Hepatocyte (in vitro differentiated cells): Measurements from ENCODE around the gene ZBTB7C. TPM values are rescaled to one million over a fixed set of nuclear protein-coding genes. Genes with fewer than 3 reads are reported as not detected.

Experiments
- DNase-seq: peaks from one replicate; pipeline ENCODE4 v3.0.0-alpha.2; 2016; ENCODE audit warnings: low spot score
- H2AFZ ChIP-seq: fragments of 200-600 bp; sonication (generic); 2 replicates; pipeline ENCODE4 v1.6.0; 2016; ENCODE audit warnings: antibody characterized with exemption, mild to moderate bottlenecking
- H3K27ac ChIP-seq: fragments of 200-600 bp; sonication (generic); 2 replicates; pipeline ENCODE4 v1.5.1; 2016; ENCODE audit warnings: mild to moderate bottlenecking
- H3K27me3 ChIP-seq: fragments of 200-600 bp; sonication (generic); 2 replicates; pipeline ENCODE4 v1.6.1; 2016
- H3K36me3 ChIP-seq: fragments of 200-600 bp; sonication (generic); replicated peaks from 2 replicates; pipeline ENCODE4 v1.5.1; 2016; ENCODE audit warnings: low read depth; ENCODE audit not compliant: insufficient read depth
- H3K4me1 ChIP-seq: fragments of 200-600 bp; sonication (generic); 2 replicates; pipeline ENCODE4 v1.5.1; 2016; ENCODE audit warnings: mild to moderate bottlenecking, moderate library complexity; ENCODE audit not compliant: insufficient read depth
- H3K4me2 ChIP-seq: fragments of 200-600 bp; sonication (generic); 2 replicates; pipeline ENCODE4 v1.6.0; 2016
- H3K4me3 ChIP-seq: fragments of 200-600 bp; sonication (generic); 2 replicates; pipeline ENCODE4 v1.5.1; 2016; ENCODE audit warnings: mild to moderate bottlenecking
- H3K79me2 ChIP-seq: fragments of 200-600 bp; sonication (generic); 2 replicates; pipeline ENCODE4 v1.6.0; 2017; ENCODE audit warnings: mild to moderate bottlenecking
- H3K9me2 ChIP-seq: fragments of 200-600 bp; sonication (generic); replicated peaks from 2 replicates; pipeline ENCODE4 v1.6.0; 2017; ENCODE audit warnings: mild to moderate bottlenecking; ENCODE audit not compliant: insufficient read depth
- H3K9me3 ChIP-seq: fragments of 200-600 bp; sonication (generic); 2 replicates; pipeline ENCODE4 v1.5.1; 2016; ENCODE audit warnings: low read depth, mild to moderate bottlenecking
- H4K20me1 ChIP-seq: fragments of 200-600 bp; sonication (generic); 2 replicates; pipeline ENCODE4 v1.6.0; 2016; ENCODE audit warnings: mild to moderate bottlenecking; ENCODE audit not compliant: insufficient read depth, poor library complexity, severe bottlenecking
- EZH2 ChIP-seq: fragments of 200-600 bp; sonication (generic); IDR thresholded peaks from 2 replicates; pipeline ENCODE4 v1.6.1; 2016; ENCODE audit warnings: antibody characterized with exemption, mild to moderate bottlenecking, borderline replicate concordance
- EZH2phosphoT487 ChIP-seq: fragments of 200-600 bp; sonication (generic); IDR thresholded peaks from one replicate; pipeline ENCODE4 v1.6.1; 2018; ENCODE audit warnings: antibody characterized with exemption, mild to moderate bottlenecking, low read depth, moderate library complexity; ENCODE audit not compliant: unreplicated experiment, severe bottlenecking
- WGBS: methylation state at CpG from one replicate; pipeline ENCODE4 v1.1.6; 2016; ENCODE audit warnings: low lambda C conversion rate; ENCODE audit errors: missing lambda C conversion rate; 5-methylcytosine and 5-hydroxymethylcytosine counted together
- polyA plus RNA-seq: library from polyadenylated mRNA; unstranded; fragments of >200 nt; fragmentation: Nextera tagmentation; extraction: Ambion mirVana; gene quantifications from 2 replicates; pipeline ENCODE4 v1.2.1, GENCODE V29; 2016
- total RNA-seq: library from RNA; depleted of rRNA; stranded (reverse); fragments of >200 nt; gene quantifications from 2 replicates; pipeline ENCODE4 v1.2.3, GENCODE V29; 2014
- TF ChIP-seq, protein P1 (sequence below): fragments of 200-600 bp; sonication (generic); IDR thresholded peaks from 2 replicates; pipeline ENCODE4 v1.5.1; 2016; ENCODE audit warnings: antibody characterized with exemption, mild to moderate bottlenecking; ENCODE audit not compliant: poor library complexity

Gene ZBTB7C
- total and polyA plus RNA-seq, 2 experiments from 2014 or later, result 0.70 to 1.0 TPM

DNA sequence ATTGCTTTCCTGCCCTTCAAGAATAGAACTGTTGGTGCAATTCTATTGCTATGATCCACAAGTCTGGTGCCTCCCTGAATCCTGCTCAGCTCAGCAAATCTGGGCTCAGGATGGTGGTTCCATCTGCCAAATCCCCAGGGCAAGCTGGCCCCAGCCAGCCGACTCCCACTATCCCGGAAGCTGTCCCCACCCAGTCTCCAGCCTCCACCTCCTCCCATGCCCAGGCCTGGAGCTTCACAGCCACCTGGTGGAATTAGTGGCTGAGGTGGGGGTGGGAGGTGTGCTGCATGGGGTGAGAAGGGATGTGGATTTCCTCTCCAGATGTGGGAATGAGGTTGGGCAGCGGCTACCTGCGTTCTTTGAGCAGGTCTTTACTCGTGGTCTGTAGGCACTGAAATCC is 359.4 kb downstream of the ZBTB7C start:
- WGBS, result 83% methylated on average over 2 of the region's 5 CpGs
- TF ChIP-seq EZH2, result no peak
- TF ChIP-seq, protein P1, sequence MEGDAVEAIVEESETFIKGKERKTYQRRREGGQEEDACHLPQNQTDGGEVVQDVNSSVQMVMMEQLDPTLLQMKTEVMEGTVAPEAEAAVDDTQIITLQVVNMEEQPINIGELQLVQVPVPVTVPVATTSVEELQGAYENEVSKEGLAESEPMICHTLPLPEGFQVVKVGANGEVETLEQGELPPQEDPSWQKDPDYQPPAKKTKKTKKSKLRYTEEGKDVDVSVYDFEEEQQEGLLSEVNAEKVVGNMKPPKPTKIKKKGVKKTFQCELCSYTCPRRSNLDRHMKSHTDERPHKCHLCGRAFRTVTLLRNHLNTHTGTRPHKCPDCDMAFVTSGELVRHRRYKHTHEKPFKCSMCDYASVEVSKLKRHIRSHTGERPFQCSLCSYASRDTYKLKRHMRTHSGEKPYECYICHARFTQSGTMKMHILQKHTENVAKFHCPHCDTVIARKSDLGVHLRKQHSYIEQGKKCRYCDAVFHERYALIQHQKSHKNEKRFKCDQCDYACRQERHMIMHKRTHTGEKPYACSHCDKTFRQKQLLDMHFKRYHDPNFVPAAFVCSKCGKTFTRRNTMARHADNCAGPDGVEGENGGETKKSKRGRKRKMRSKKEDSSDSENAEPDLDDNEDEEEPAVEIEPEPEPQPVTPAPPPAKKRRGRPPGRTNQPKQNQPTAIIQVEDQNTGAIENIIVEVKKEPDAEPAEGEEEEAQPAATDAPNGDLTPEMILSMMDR, result no peak
- no peak for TF ChIP-seq EZH2phosphoT487
- Histone ChIP-seq H3K27ac (no peak overlapping the region), H3K4me1 (no peaks in the 10 kb centered on the region), H3K4me2 (no peak overlapping the region), H4K20me1 (no peaks in the 10 kb centered on the region), H3K4me3 (no peak overlapping the region), H3K79me2 (no peaks in the 10 kb centered on the region), H2AFZ (no peak overlapping the region), H3K36me3 (no peaks in the 10 kb centered on the region), H3K9me2 (no peaks in the 10 kb centered on the region), H3K9me3 (no peaks in the 10 kb centered on the region), H3K27me3 (no peaks in the 10 kb centered on the region)
- no peak for DNase-seq

DNA sequence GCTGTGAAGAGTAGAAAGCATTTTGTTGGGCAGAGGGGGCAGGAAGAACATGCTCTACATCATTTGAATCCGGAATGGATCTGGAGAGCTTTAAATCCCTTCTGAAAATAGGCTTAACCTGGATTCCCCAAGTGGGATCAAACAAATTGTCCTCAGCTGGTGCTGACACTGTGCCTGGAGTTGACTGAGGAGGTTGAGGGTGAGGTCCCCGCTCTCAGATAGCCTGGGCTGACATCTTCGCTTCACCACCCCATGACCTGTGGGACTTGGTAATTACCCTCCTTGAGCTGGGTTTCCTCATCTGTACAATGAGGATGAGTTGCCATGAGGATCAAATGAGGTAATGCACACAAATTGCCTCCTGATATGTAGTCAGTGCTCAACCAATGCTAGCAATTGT is 360.9 kb downstream of the ZBTB7C start:
- Histone ChIP-seq H4K20me1 (no peaks in the 10 kb centered on the region), H3K9me2 (no peaks in the 10 kb centered on the region), H3K79me2 (no peaks in the 10 kb centered on the region), H3K4me1 (no peaks in the 10 kb centered on the region), H3K4me2 (no peak overlapping the region), H3K27ac (no peak overlapping the region), H3K9me3 (no peaks in the 10 kb centered on the region), H3K27me3 (no peaks in the 10 kb centered on the region), H3K4me3 (no peak overlapping the region), H3K36me3 (no peaks in the 10 kb centered on the region), H2AFZ (no peak overlapping the region)
- 86% methylated on average over 3 of the region's 3 CpGs for WGBS
- TF ChIP-seq EZH2phosphoT487, result no peak
- no peak for DNase-seq

DNA sequence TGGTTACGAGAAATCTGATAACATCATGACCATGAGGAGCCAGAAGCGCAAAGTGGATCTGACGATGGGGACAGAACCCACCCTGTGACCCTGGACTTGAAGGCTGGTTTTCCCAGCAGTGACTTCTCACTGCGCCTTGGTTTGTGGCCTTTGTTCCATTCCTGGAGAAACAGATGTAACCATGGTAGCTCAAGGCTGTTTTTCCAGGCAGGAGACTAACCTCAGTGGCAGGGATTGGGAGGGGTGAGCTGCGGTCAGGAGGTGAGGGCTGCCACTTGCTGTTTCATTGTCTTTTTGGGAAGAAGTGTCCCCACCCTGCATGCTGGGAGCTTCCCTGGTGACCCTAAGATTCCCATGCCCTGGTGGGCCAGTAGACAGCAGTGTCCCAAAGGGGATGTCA is 362.3 kb downstream of the ZBTB7C start:
- H3K27ac ChIP-seq, result no peak overlapping the region
- no peak overlapping the region for H2AFZ ChIP-seq
- H3K4me1 ChIP-seq, result no peaks in the 10 kb centered on the region
- no peaks in the 10 kb centered on the region for H4K20me1 ChIP-seq
- H3K27me3 ChIP-seq, result no peaks in the 10 kb centered on the region
- H3K79me2 ChIP-seq, result no peaks in the 10 kb centered on the region
- 95% methylated on average over 5 of the region's 5 CpGs for WGBS
- DNase-seq, result no peak
- no peaks in the 10 kb centered on the region for H3K9me2 ChIP-seq
- TF ChIP-seq, protein P1, result no peak
- TF ChIP-seq EZH2, result no peak
- no peak for TF ChIP-seq EZH2phosphoT487
- no peaks in the 10 kb centered on the region for H3K9me3 ChIP-seq
- no peaks in the 10 kb centered on the region for H3K36me3 ChIP-seq
- H3K4me3 ChIP-seq, result no peak overlapping the region
- no peak overlapping the region for H3K4me2 ChIP-seq

DNA sequence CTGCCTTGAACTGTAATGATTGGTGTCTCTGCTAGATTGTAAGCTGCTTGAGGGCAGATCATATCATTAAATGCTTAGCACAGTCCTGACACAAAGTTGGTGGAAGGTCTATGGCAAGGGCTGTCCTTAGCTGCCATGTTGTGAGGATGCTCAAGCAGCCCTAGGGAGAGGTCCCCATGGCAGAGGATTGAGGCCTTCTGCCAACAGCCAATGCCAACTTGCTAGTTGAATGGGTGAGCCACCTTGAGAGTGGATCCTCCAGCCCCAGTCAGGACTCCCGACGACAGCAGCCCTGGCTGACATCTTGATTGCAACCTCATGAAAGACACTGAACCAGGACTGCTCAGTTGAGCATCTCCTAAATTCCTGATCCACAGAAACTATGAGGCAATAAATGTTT is 363.4 kb downstream of the ZBTB7C start:
- Histone ChIP-seq H2AFZ (no peak overlapping the region), H4K20me1 (no peaks in the 10 kb centered on the region), H3K4me2 (no peak overlapping the region), H3K9me3 (no peaks in the 10 kb centered on the region), H3K4me1 (no peaks in the 10 kb centered on the region), H3K9me2 (no peaks in the 10 kb centered on the region), H3K27ac (no peak overlapping the region), H3K27me3 (no peaks in the 10 kb centered on the region), H3K4me3 (no peak overlapping the region), H3K79me2 (no peaks in the 10 kb centered on the region), H3K36me3 (no peaks in the 10 kb centered on the region)
- WGBS, result 75% methylated on average over 2 of the region's 2 CpGs
- DNase-seq, result no peak
- no peak for TF ChIP-seq EZH2
- TF ChIP-seq, protein P1, result no peak
- TF ChIP-seq EZH2phosphoT487, result no peak
